ENCODE data around the gene ZSCAN1.

Gene ZSCAN1

GRCh38 chr19:58033741-58034476, at the start of gene ZSCAN1:
TSS of gene ZSCAN1 (plus strand) at chr19:58034025. CDS start at chr19:58037837, 3,812 bp downstream.
- TF ChIP-seq GATA3 (IDR thresholded peaks at IDR 0.05; ENCODE audit: low read depth, low read length), result no peak
- TF ChIP-seq GATA2 (IDR thresholded peaks at IDR 0.05; ENCODE audit: low read depth, low read length), result no peak

- no peak for TF ChIP-seq GATA2 (IDR thresholded peaks at IDR 0.05; ENCODE audit: low read depth, low read length)
Measured at GRCh38 chr19:57992841-57993240, 41.0 kb upstream of the ZSCAN1 start.

GRCh38 chr19:58000677-58001076, 33.1 kb upstream of the ZSCAN1 start:
- no peak for TF ChIP-seq GATA3 (IDR thresholded peaks at IDR 0.05; ENCODE audit: low read depth, low read length)
- no peak for TF ChIP-seq GATA2 (IDR thresholded peaks at IDR 0.05; ENCODE audit: low read depth, low read length)

- no peak for TF ChIP-seq GATA3 (IDR thresholded peaks at IDR 0.05; ENCODE audit: low read depth, low read length)
Measured at GRCh38 chr19:58001895-58002369, 31.9 kb upstream of the ZSCAN1 start.

- TF ChIP-seq GATA3 (IDR thresholded peaks at IDR 0.05; ENCODE audit: low read depth, low read length) (no peak), GATA2 (IDR thresholded peaks at IDR 0.05; ENCODE audit: low read depth, low read length) (no peak)
Measured at GRCh38 chr19:58002384-58003173, 31.2 kb upstream of the ZSCAN1 start, which contains the start of gene ZNF606. TSS of gene ZNF606 (minus strand) at chr19:58002820. CDS start at chr19:58001319, 1,501 bp downstream.

GRCh38 chr19:58003174-58003828, 30.5 kb upstream of the ZSCAN1 start:
- TF ChIP-seq GATA2 (IDR thresholded peaks at IDR 0.05; ENCODE audit: low read depth, low read length), result no peak

GRCh38 chr19:58007285-58007684, 26.5 kb upstream of the ZSCAN1 start:
- TF ChIP-seq GATA3 (IDR thresholded peaks at IDR 0.05; ENCODE audit: low read depth, low read length) (no peak), GATA2 (IDR thresholded peaks at IDR 0.05; ENCODE audit: low read depth, low read length) (no peak)

- TF ChIP-seq GATA2 (IDR thresholded peaks at IDR 0.05; ENCODE audit: low read depth, low read length) (no peak), GATA3 (IDR thresholded peaks at IDR 0.05; ENCODE audit: low read depth, low read length) (no peak)
Measured at GRCh38 chr19:58009301-58009665, 24.5 kb upstream of the ZSCAN1 start.

GRCh38 chr19:58009666-58010301, 24.0 kb upstream of the ZSCAN1 start:
- TF ChIP-seq GATA3 (IDR thresholded peaks at IDR 0.05; ENCODE audit: low read depth, low read length) (no peak), GATA2 (IDR thresholded peaks at IDR 0.05; ENCODE audit: low read depth, low read length) (no peak)

GRCh38 chr19:58010507-58010906, 23.3 kb upstream of the ZSCAN1 start:
- no peak for TF ChIP-seq GATA3 (IDR thresholded peaks at IDR 0.05; ENCODE audit: low read depth, low read length)
- no peak for TF ChIP-seq GATA2 (IDR thresholded peaks at IDR 0.05; ENCODE audit: low read depth, low read length)

- TF ChIP-seq GATA3 (IDR thresholded peaks at IDR 0.05; ENCODE audit: low read depth, low read length), result no peak
- no peak for TF ChIP-seq GATA2 (IDR thresholded peaks at IDR 0.05; ENCODE audit: low read depth, low read length)
Measured at GRCh38 chr19:58014141-58014540, 19.7 kb upstream of the ZSCAN1 start.

- TF ChIP-seq GATA3 (IDR thresholded peaks at IDR 0.05; ENCODE audit: low read depth, low read length) (no peak), GATA2 (IDR thresholded peaks at IDR 0.05; ENCODE audit: low read depth, low read length) (no peak)
Measured at GRCh38 chr19:58020129-58020528, 13.7 kb upstream of the ZSCAN1 start.

GRCh38 chr19:58021541-58022282, 12.1 kb upstream of the ZSCAN1 start:
- no peak for TF ChIP-seq GATA2 (IDR thresholded peaks at IDR 0.05; ENCODE audit: low read depth, low read length)
- no peak for TF ChIP-seq GATA3 (IDR thresholded peaks at IDR 0.05; ENCODE audit: low read depth, low read length)

Data from SH-SY5Y (cell line).